ENCODE measurements around the gene EXOC3L2.
"Not testable (repeated sequence)": the region's sequence is repeated elsewhere in the genome, so short reads cannot be mapped to it uniquely, and the experiment has no call there.

The EXOC3L2 gene

GRCh38 chr19:45245334-45245787 lies at the start of gene EXOC3L2:
TSS of gene EXOC3L2 (minus strand) at chr19:45245407. CDS start at chr19:45239045, 6,362 bp downstream.
- no peak for DNase-seq

GRCh38 chr19:45294291-45295029 lies 49.3 kb upstream of the EXOC3L2 start:
- no peak for DNase-seq

GRCh38 chr19:45293682-45294081 lies 48.5 kb upstream of the EXOC3L2 start:
- DNase-seq = no peak

DNA sequence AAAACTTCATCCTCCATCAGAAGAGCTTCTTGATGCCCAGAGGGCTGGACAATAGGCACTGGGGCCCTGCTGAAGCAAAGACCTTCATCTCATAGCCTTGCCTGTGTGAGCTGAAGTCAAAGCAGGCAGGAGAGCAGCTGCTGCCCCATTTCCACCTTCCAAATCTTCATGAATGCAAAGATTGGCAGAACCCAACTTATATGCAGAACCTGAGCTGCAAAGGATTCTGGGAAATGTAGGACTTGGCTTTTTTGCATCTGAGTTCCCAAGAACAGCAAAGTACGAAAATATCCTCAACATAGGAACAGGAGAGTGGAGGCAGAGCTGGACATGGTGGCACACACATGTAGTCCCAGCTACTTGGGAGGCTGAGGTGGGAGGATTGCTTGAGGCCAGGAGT lies 46.6 kb upstream of the EXOC3L2 start:
- no peak for DNase-seq

GRCh38 chr19:45290381-45290931 lies 45.2 kb upstream of the EXOC3L2 start:
- no peak for DNase-seq

DNA sequence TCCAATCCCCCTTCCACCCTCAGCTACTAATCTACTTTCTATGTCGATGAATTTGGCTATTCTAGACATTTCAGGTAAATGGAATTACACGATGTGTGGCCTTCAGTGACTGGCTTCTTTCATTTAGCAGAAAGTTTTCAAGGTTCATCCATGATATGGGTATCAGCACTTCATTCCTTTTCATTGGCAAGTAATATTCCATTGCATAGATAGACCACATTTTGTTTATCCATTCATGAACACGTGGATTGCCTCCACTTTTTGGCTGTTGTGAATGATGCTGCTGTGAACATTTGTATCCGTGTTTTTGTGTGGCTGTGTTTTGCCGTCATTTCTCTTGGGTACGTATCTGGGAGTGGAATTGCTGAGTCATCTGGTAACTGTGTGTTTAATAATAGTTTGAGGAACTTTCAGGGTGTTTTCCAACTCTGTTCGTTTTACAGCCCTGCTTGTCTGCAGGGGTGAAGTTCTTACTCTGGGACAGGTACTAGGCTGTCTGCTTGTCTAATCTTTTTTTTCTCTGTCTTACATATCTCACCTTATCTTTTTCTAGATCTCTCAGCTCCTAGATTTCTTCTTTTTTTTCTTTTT lies 38.3 kb upstream of the EXOC3L2 start:
- DNase-seq = no peak

DNA sequence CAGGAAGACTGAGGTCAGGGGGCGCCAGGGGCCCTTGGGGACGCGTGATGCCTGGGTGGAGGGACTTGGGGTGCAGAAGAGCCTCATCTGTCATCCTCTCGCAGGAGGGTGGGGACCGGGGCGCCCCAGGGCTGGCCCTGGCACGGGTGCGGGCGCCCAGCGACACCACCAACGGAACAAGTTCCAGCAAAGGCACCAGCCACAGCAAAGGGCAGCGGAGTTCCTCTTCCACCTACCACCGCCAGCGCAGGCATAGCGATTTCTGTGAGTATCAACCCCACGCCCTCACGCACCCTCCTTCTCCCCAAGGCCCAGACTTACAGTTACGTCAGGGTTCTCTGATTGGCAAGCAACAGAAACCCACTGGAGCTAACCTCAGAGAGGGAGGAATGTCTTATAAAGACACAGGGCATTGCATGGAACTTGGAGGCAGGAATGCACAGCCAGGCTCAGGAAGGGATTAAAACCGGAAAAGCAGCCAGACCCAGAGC lies 35.3 kb upstream of the EXOC3L2 start:
- DNase-seq = no peak

GRCh38 chr19:45279587-45280192 lies 34.5 kb upstream of the EXOC3L2 start:
- DNase-seq = no peak

GRCh38 chr19:45278087-45278486 lies 32.9 kb upstream of the EXOC3L2 start:
- no peak for DNase-seq

DNA sequence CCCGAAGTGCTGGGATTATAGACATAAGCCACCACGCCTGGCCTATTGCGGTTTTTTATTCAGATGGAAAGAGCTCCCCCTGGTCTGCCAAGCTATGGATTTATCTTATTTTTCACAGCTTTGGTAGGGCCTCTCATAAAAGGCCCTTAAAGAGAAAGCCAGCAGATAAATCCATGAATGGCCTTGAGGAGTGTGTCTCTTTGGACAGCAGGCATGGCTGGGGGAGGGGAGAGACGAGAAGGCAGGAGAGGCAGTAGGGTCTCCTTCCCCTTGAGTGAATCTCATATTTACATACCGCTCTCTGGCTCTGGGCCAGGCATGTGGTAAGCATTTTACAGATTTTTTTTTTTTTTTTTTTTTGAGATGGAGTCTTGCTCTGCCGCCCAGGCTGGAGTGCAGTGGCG lies 31.1 kb upstream of the EXOC3L2 start:
- no peak for DNase-seq

- no peak for DNase-seq
Observed at GRCh38 chr19:45275370-45275971, 30.3 kb upstream of the EXOC3L2 start.

DNA sequence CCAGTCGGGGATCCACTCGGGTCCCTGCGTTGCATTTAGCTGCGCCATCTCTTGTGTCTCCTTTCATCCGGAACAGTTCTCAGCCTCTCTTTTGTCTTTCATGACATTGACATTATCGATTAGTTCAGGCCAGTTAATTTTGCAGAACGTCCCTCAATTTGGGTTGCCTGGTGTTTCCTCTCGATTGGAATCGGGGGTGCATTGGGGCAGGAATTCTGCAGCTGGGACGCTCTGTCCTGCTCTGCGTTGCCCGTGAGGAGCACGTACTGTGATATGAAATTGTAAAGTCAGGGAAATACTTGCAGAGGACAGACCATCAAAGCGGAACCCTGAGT lies 28.3 kb upstream of the EXOC3L2 start:
- DNase-seq = no peak

GRCh38 chr19:45271735-45272108 lies 26.5 kb upstream of the EXOC3L2 start:
- DNase-seq = no peak

- DNase-seq = no peak
Observed at GRCh38 chr19:45271098-45271734, 26.0 kb upstream of the EXOC3L2 start.

GRCh38 chr19:45269939-45270338 lies 24.7 kb upstream of the EXOC3L2 start:
- not testable (repeated sequence) for DNase-seq

GRCh38 chr19:45267296-45267695 lies 22.1 kb upstream of the EXOC3L2 start:
- DNase-seq = no peak

GRCh38 chr19:45265375-45265774 lies 20.2 kb upstream of the EXOC3L2 start:
- no peak for DNase-seq

- no peak for DNase-seq
Observed at GRCh38 chr19:45264781-45265317, 19.6 kb upstream of the EXOC3L2 start.

DNA sequence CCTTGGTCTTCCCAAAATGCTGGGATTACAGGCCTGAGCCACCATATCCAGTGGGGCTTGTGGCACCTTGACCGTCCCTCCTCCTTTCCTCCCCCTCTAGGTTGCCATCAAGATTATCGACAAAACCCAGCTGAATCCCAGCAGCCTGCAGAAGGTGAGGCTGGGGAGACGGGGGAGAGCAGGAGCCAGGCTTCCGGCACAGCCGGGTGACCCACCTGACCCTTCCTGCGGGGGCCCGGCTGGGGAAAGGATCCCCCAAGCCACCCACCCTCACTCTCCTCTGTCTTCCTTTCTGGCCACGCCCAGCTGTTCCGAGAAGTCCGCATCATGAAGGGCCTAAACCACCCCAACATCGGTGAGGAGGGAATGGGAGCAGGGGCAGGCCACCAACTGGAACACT lies 17.8 kb upstream of the EXOC3L2 start:
- DNase-seq = no peak

- no peak for DNase-seq
Observed at GRCh38 chr19:45262570-45262969, 17.4 kb upstream of the EXOC3L2 start.

- no peak for DNase-seq
Observed at GRCh38 chr19:45258862-45259261, 13.7 kb upstream of the EXOC3L2 start.

DNA sequence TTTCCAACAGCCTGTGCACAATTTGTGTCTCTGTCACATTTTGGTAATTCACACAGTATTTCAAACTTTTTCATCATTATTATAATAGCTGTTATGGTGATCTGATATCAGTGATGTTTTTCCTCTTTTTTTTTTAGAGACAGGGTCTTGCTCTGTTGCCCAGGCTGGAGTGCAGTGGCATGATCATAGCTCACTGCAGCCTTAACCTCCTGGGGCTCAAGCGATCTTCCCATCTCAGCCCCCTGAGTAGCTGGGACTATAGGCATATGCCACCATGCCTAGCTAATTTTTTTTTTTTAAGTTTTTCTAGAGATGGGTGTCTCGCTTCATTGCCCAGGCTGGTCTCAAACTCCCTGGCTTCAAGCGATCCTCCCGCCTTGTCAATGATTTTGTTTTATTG lies 11.6 kb upstream of the EXOC3L2 start:
- no peak for DNase-seq
